HepG2 (cell line): ENCODE measurements around the gene NOX4. TPM values are rescaled to one million over a fixed set of nuclear protein-coding genes. Genes with fewer than 3 reads are reported as not detected.

Experiments used
- ATAC-seq: fragments of 200-7000 bp; cut with Tn5 transposase; 3 replicates; pipeline ENCODE4 v1.9.1; 2020; ENCODE audit warnings: mild to moderate bottlenecking, moderate library complexity
- BruUV-seq: library from RNA; stranded (reverse); fragments of 400-500 nt; replicated peaks from 2 replicates; lab custom pipeline; 2021; lab: Mats Ljungman, UMichigan
- CTCF ChIA-PET: fragments of 300-600 bp; formaldehyde crosslinking; extraction: SDS; loops from one replicate; lab custom pipeline; 2021; ENCODE audit warnings: low total read pairs, inconsistent platforms, low intra/inter-chr PET ratio; lab: Yijun Ruan, JAX
- POLR2A ChIA-PET: fragments of 350-600 bp; sonication (Branson Sonifier 250); formaldehyde crosslinking; loops from one replicate; lab custom pipeline; 2020; ENCODE audit warnings: antibody characterized with exemption, inconsistent platforms; lab: Yijun Ruan, JAX
- DNase-seq: peaks from one replicate; pipeline ENCODE4 v3.0.0-alpha.2; 2015; ENCODE audit warnings: low spot score
- FAIRE-seq: peaks from 3 replicates; lab custom pipeline; 2011; peaks lifted over from hg19 to GRCh38; lab: Jason Lieb, UNC
- H2AFZ ChIP-seq: one replicate; pipeline ENCODE4 v1.6.1; 2011; ENCODE audit warnings: low read length, inconsistent platforms
- H3K27ac ChIP-seq: fragments of 300-600 bp; 3 replicates; pipeline ENCODE4 v1.8.0; 2011; ENCODE audit warnings: mixed run types, mild to moderate bottlenecking, mixed read lengths, low read length, inconsistent platforms; ENCODE audit not compliant: insufficient read depth; ENCODE audit errors: extremely low read length
- H3K27me3 ChIP-seq, 2 experiments: fragments of 200-600 bp in 1 of 2; 2 replicates in 1 of 2; 3 replicates in 1 of 2; pipeline versions ENCODE4 v1.6.0 to v1.8.0; 2011; ENCODE audit warnings: low read length in 2 of 2, mild to moderate bottlenecking in 2 of 2, moderate library complexity in 2 of 2, inconsistent platforms in 1 of 2; ENCODE audit not compliant: insufficient read depth in 2 of 2, control insufficient read depth in 1 of 2
- H3K36me3 ChIP-seq, 2 experiments: fragments of 200-600 bp in 1 of 2; replicated peaks in 1 of 2; 2 replicates in 1 of 2; 3 replicates in 1 of 2; pipeline versions ENCODE4 v1.5.1 to v1.8.0; 2011; ENCODE audit warnings: low read length in 2 of 2, inconsistent platforms in 1 of 2; ENCODE audit not compliant: insufficient read depth in 2 of 2, control insufficient read depth in 1 of 2
- H3K4me1 ChIP-seq: 2 replicates; pipeline ENCODE4 v1.5.1; 2012; ENCODE audit warnings: low read length, inconsistent platforms; ENCODE audit not compliant: insufficient read depth
- H3K4me2 ChIP-seq: 2 replicates; pipeline ENCODE4 v1.6.0; 2011; ENCODE audit warnings: low read depth, low read length, inconsistent platforms
- H3K4me3 ChIP-seq, 3 experiments: fragments of 200-600 bp in 1 of 3; sonication (generic), shearing (Covaris generic) in 1 of 3; replicated peaks in 1 of 3; 2 replicates each; pipeline ENCODE4 v1.5.1; 2011 to 2016; ENCODE audit warnings: low read length in 3 of 3, inconsistent platforms in 2 of 3, low read depth in 2 of 3, mild to moderate bottlenecking in 2 of 3, control low read depth in 1 of 3, mixed read lengths in 1 of 3; ENCODE audit not compliant: insufficient read depth in 1 of 3
- H3K79me2 ChIP-seq: one replicate; pipeline ENCODE4 v1.6.1; 2011; ENCODE audit warnings: low read length, inconsistent platforms; ENCODE audit not compliant: insufficient read depth
- H3K9ac ChIP-seq: 2 replicates; pipeline ENCODE4 v1.6.0; 2011; ENCODE audit warnings: mild to moderate bottlenecking, low read depth, low read length, inconsistent platforms; ENCODE audit not compliant: insufficient read depth
- H3K9me3 ChIP-seq: 2 replicates; pipeline ENCODE4 v1.5.1; 2012; ENCODE audit warnings: mild to moderate bottlenecking, low read length
- H4K20me1 ChIP-seq: 2 replicates; pipeline ENCODE4 v1.6.0; 2011; ENCODE audit warnings: inconsistent platforms, mild to moderate bottlenecking, low read length, moderate library complexity; ENCODE audit not compliant: insufficient read depth
- AHR ChIP-seq: IDR thresholded peaks from 2 replicates; pipeline ENCODE4 v1.6.1; 2018; ENCODE audit warnings: missing genetic modification reagents, missing compliant biosample characterization
- BCL3 ChIP-seq: sonication (generic); formaldehyde crosslinking; IDR thresholded peaks from 2 replicates; pipeline ENCODE4 v1.5.1; 2020; ENCODE audit warnings: mild to moderate bottlenecking, missing genetic modification reagents, moderate library complexity
- CENPT ChIP-seq: sonication (generic); formaldehyde crosslinking; IDR thresholded peaks from 2 replicates; pipeline ENCODE4 v1.8.0; 2022; ENCODE audit warnings: low read depth, mild to moderate bottlenecking, moderate library complexity, missing genetic modification reagents
- HES4 ChIP-seq: sonication (generic); formaldehyde crosslinking; IDR thresholded peaks from 2 replicates; pipeline ENCODE4 v1.9.0; 2021; ENCODE audit warnings: mild to moderate bottlenecking, missing genetic modification reagents, borderline replicate concordance
- JDP2 ChIP-seq: sonication (generic); formaldehyde crosslinking; IDR thresholded peaks from 2 replicates; pipeline ENCODE4 v1.8.1; 2022; ENCODE audit warnings: missing genetic modification reagents, borderline replicate concordance
- KIAA2018 ChIP-seq: sonication (generic); formaldehyde crosslinking; IDR thresholded peaks from 2 replicates; pipeline ENCODE4 v1.5.0; 2020; ENCODE audit warnings: mild to moderate bottlenecking, missing genetic modification reagents, borderline replicate concordance
- MED1 ChIP-seq: sonication (generic); formaldehyde crosslinking; IDR thresholded peaks from 2 replicates; pipeline ENCODE4 v1.4.0; 2020; ENCODE audit warnings: missing genetic modification reagents
- SP4 ChIP-seq: sonication (generic); formaldehyde crosslinking; IDR thresholded peaks from 2 replicates; pipeline ENCODE4 v1.8.1; 2023; ENCODE audit warnings: mild to moderate bottlenecking, missing genetic modification reagents
- ZNF317 ChIP-seq: sonication (generic); formaldehyde crosslinking; IDR thresholded peaks from 2 replicates; pipeline ENCODE4 v1.5.0; 2020; ENCODE audit warnings: mild to moderate bottlenecking, missing genetic modification reagents
- ZNF564 ChIP-seq: sonication (generic); formaldehyde crosslinking; IDR thresholded peaks from 2 replicates; pipeline ENCODE4 v1.8.1; 2023; ENCODE audit warnings: mild to moderate bottlenecking, missing genetic modification reagents
- ZNF570 ChIP-seq: sonication (generic); formaldehyde crosslinking; IDR thresholded peaks from 2 replicates; pipeline ENCODE4 v1.4.0; 2020; ENCODE audit warnings: mild to moderate bottlenecking, missing genetic modification reagents, borderline replicate concordance
- ZSCAN12 ChIP-seq: sonication (generic); formaldehyde crosslinking; IDR thresholded peaks from 2 replicates; pipeline ENCODE4 v1.9.0; 2021; ENCODE audit warnings: mild to moderate bottlenecking, missing genetic modification reagents
- WGBS: methylation state at CpG from one replicate; pipeline ENCODE4 v1.1.6; 2017; ENCODE audit warnings: low lambda C conversion rate; 5-methylcytosine and 5-hydroxymethylcytosine counted together
- in situ Hi-C: cut with HindIII; loops from 2 replicates; pipeline ENCODE4 v1.10.0; 2017; ENCODE audit warnings: low pct_unique_long_range_greater_than_20kb; ENCODE audit not compliant: extremely low pct_ligation_motif_present
- intact Hi-C: fragments of 100-400 bp; cut with micrococcal nuclease; formaldehyde crosslinking; loops from one replicate; pipeline ENCODE4 v1.10.0; 2022; ENCODE audit not compliant: unreplicated experiment
- polyA plus RNA-seq, 8 experiments: library from polyadenylated mRNA; depleted of rRNA in 3 of 8; stranded (reverse) in 7 of 8; unstranded in 1 of 8; fragments of >200 nt; fragmentation: Illumina TruSeq in 4 of 8; extraction: Trizol in 4 of 8; gene quantifications; 2 replicates each; pipeline versions ENCODE4 v1.2.1 to v1.2.3, GENCODE V29; 2011 to 2016; ENCODE audit warnings: low read depth in 4 of 8, missing spikeins in 1 of 8, mixed read lengths in 1 of 8; ENCODE audit not compliant: insufficient read depth in 1 of 8
- total RNA-seq, 5 experiments: library from RNA; depleted of rRNA; stranded (reverse); fragments of >200 nt; fragmentation: Illumina TruSeq; extraction: Trizol; gene quantifications; 2 replicates each; pipeline ENCODE4 v1.2.3, GENCODE V29; 2016; ENCODE audit warnings: low read depth in 1 of 5

The NOX4 gene
- total and polyA plus RNA-seq, 2 of the 13 experiments (the other 11 are each of a cell fraction or from before 2014, with no cell fraction given) = not detected

GRCh38 chr11:89458716-89459115, 32.5 kb downstream of the NOX4 start:
- Histone ChIP-seq H2AFZ (no peak overlapping the region), H3K9me3 (no peaks in the 10 kb centered on the region), H3K27me3 (no peaks in the 10 kb centered on the region; a peak in 1 of 5 replicates), H3K4me1 (no peaks in the 10 kb centered on the region), H3K9ac (no peak overlapping the region), H3K36me3 (no peaks in the 10 kb centered on the region), H4K20me1 (no peaks in the 10 kb centered on the region), H3K4me2 (no peak overlapping the region), H3K79me2 (no peaks in the 10 kb centered on the region), H3K4me3 (no peak overlapping the region), H3K27ac (no peak overlapping the region)
- CTCF ChIA-PET = no interaction called here
- BruUV-seq = no TSS peak
- TF ChIP-seq ZSCAN12 = no peak
- no peak for TF ChIP-seq MED1
- no peak for TF ChIP-seq BCL3
- no peak for TF ChIP-seq ZNF570 (CRISPR knock-in tag)
- TF ChIP-seq HES4 (CRISPR knock-in tag) = no peak
- TF ChIP-seq CENPT (CRISPR knock-in tag) = no peak
- TF ChIP-seq AHR (CRISPR knock-in tag) = no peak
- TF ChIP-seq JDP2 (CRISPR knock-in tag) = no peak
- TF ChIP-seq SP4 (CRISPR knock-in tag) = no peak
- TF ChIP-seq KIAA2018 = no peak
- no peak for TF ChIP-seq ZNF564
- no peak for TF ChIP-seq ZNF317 (CRISPR knock-in tag)
- in situ Hi-C loops (no loop called here), intact Hi-C loops (no loop called here)
- no peak for DNase-seq
- no peak for FAIRE-seq
- POLR2A ChIA-PET = no interaction called here
- 0% methylated on average over 2 of the region's 2 CpGs for WGBS
- no peak for ATAC-seq
